Stimulated activated CD8-positive, alpha-beta memory T cell treated with anti-CD3 and anti-CD28 coated beads, Interleukin-15, amount 100 ng/mL, for 48 hours (primary cell): Measurements from ENCODE around the gene MLC1.

Experiments
- DNase-seq, 2 donors: peaks; one replicate each; pipeline ENCODE4 v3.0.0-alpha.2; 2020; ENCODE audit warnings: low read depth in 2 of 2

MLC1 gene

GRCh38 chr22:50058061-50058905 is 26.9 kb downstream of the MLC1 start, which contains the start of gene TTLL8:
TTLL8 (minus strand) TSS chr22:50058298.
- DNase-seq = no peak

- DNase-seq = no peak
Observed at GRCh38 chr22:50057278-50058060, 27.8 kb downstream of the MLC1 start.

- DNase-seq = no peak
Observed at GRCh38 chr22:50056214-50056972, 28.8 kb downstream of the MLC1 start.

GRCh38 chr22:50053861-50054260 is 31.4 kb downstream of the MLC1 start:
- DNase-seq = no peak

- DNase-seq = no peak
Observed at GRCh38 chr22:50051930-50052329, 33.3 kb downstream of the MLC1 start.

GRCh38 chr22:50049299-50050195 is 35.7 kb downstream of the MLC1 start:
- no peak for DNase-seq

GRCh38 chr22:50048836-50049235 is 36.4 kb downstream of the MLC1 start:
- no peak for DNase-seq

GRCh38 chr22:50048061-50048765 is 37.0 kb downstream of the MLC1 start:
- no peak for DNase-seq

- no peak for DNase-seq
Observed at GRCh38 chr22:50047346-50047745, 37.9 kb downstream of the MLC1 start.

GRCh38 chr22:50046481-50047245 is 38.6 kb downstream of the MLC1 start:
- DNase-seq = no peak

- no peak for DNase-seq
Observed at GRCh38 chr22:50046019-50046415, 39.2 kb downstream of the MLC1 start.

GRCh38 chr22:50045211-50046018 is 39.8 kb downstream of the MLC1 start:
- DNase-seq = no peak

- no peak for DNase-seq
Observed at GRCh38 chr22:50044485-50045118, 40.6 kb downstream of the MLC1 start.

GRCh38 chr22:50041361-50042065 is 43.7 kb downstream of the MLC1 start:
- DNase-seq = no peak

- DNase-seq = no peak
Observed at GRCh38 chr22:50040717-50041116, 44.5 kb downstream of the MLC1 start.

GRCh38 chr22:50039669-50040443 is 45.4 kb downstream of the MLC1 start:
- no peak for DNase-seq
